ENCODE measurements around the gene FBXO47.

FBXO47 gene

DNA sequence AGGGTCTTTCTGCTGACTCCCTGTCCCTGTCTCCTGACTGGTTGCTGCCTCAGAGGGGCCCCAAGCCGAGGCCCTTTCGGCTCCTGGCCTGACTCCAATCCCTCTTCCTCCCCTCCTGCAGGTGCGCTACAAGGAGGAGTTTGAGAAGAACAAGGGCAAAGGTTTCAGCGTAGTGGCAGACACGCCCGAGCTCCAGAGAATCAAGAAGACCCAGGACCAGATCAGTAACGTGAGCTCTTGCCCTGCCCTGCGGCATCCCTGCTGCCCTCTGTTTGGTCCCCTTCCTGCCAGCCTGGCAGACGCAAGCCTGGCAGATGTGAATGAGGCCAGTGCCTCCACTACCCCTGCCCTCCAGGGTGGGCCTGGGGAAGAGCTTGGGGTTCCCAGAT is 68.9 kb downstream of the FBXO47 start:
- no peak for DNase-seq
- no peaks in the 10 kb centered on the region for H3K9me3 Mint-ChIP-seq
- peaks cover 29% of the 10 kb centered on the region for H3K36me3 Mint-ChIP-seq (ENCODE audit: low read depth)
- TF ChIP-seq, protein P1, sequence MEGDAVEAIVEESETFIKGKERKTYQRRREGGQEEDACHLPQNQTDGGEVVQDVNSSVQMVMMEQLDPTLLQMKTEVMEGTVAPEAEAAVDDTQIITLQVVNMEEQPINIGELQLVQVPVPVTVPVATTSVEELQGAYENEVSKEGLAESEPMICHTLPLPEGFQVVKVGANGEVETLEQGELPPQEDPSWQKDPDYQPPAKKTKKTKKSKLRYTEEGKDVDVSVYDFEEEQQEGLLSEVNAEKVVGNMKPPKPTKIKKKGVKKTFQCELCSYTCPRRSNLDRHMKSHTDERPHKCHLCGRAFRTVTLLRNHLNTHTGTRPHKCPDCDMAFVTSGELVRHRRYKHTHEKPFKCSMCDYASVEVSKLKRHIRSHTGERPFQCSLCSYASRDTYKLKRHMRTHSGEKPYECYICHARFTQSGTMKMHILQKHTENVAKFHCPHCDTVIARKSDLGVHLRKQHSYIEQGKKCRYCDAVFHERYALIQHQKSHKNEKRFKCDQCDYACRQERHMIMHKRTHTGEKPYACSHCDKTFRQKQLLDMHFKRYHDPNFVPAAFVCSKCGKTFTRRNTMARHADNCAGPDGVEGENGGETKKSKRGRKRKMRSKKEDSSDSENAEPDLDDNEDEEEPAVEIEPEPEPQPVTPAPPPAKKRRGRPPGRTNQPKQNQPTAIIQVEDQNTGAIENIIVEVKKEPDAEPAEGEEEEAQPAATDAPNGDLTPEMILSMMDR (IDR thresholded peaks at IDR 0.05), result no peak
- peaks cover 4% of the 10 kb centered on the region for H3K27me3 Mint-ChIP-seq (ENCODE audit: low read depth, poor library complexity)
- H3K4me3 Mint-ChIP-seq, result no peak overlapping the region
- peaks cover 44% of the 10 kb centered on the region for H3K4me1 Mint-ChIP-seq
- H3K27ac Mint-ChIP-seq, result peak overlapping the region; percentile 77

DNA sequence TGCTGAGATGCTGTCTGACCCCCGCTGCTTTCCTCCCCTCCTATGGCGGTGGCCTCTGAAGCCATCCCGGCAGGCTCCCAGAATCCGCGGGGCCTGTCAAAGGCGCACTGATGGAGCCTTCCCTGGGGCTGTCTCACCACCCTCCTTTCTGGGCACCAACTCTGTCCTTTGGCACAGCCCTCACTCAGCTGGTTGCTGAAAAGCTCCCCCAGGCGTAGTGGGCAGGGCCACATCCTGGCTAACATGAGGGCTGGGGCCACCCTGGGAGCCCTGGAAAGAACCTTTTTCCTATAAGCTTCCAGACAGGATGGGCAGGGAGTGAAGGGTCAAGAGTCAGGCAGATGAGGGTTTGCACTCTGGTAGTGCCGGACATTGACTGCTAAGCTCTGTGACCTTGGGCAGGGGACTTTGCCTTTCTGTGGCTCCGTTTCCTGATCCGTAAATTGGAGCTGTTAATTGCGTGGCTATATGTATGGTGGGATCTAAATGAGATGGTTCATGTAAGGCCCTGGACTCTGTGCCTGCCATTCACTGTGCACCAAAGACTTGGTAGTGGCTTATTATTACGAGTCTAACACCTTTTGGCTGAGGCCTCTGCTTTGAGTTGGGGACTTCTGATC is 69.4 kb downstream of the FBXO47 start:
- Mint-ChIP-seq H3K4me1 (peaks cover 44% of the 10 kb centered on the region), H3K36me3 (ENCODE audit: low read depth) (peaks cover 23% of the 10 kb centered on the region), H3K4me3 (no peak overlapping the region), H3K27me3 (ENCODE audit: low read depth, poor library complexity) (peaks cover 4% of the 10 kb centered on the region), H3K27ac (peak overlapping the region; percentile 77), H3K9me3 (no peaks in the 10 kb centered on the region)
- TF ChIP-seq, protein P1 (IDR thresholded peaks at IDR 0.05), result no peak
- no peak for DNase-seq

DNA sequence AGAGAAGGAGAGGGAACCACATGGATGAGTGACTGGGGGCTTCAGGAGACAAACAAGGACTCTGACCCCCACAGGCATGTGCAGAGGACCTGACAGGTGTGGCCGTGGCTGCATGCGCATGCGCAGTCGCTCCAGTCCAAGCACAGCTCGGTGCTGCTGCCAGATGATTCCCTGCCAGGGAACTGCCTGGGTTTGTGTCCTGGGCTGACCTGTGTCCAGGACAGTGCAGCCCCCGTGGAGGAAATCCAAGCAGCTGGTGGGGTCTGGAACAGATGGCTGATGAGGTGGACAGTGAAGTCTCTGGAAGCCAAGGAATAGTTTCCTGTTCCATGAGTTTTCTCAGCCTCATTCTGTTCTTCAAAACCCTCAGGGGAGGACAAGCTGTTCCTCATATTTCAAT is 70.0 kb downstream of the FBXO47 start:
- Mint-ChIP-seq H3K4me3 (no peak overlapping the region), H3K4me1 (peaks cover 44% of the 10 kb centered on the region), H3K36me3 (ENCODE audit: low read depth) (peaks cover 23% of the 10 kb centered on the region), H3K27me3 (ENCODE audit: low read depth, poor library complexity) (peaks cover 4% of the 10 kb centered on the region), H3K9me3 (no peaks in the 10 kb centered on the region), H3K27ac (no peak overlapping the region)
- no peak for DNase-seq
- TF ChIP-seq, protein P1 (IDR thresholded peaks at IDR 0.05), result no peak

DNA sequence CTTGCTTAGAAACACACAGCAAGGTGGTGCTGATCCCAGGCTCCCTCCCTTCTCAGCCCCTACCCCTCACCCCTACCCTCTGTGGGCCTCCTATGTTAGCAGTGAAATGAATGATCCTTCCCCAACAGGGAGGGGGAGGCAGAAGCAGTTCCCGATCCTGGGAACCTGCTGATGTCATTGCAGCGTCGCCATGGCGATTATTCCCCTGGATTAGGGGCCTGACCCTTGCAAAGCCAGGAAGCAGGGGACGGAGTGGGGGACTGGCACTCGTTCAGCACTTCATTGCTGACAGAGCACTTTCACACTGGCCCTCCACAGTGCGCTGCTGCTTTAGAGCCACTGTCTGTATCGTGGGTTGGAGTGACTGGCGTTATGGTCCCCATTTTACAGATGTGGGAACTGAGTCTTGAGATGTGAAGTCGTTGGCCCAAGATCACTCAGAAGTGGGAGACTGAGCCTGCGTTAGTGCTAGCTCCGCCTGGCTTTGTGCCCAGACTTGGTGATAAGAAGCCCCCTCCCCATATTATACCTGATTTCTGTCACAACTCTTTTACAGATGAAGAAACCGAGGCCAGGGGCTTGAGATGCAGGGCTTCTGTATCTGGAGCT is 70.8 kb downstream of the FBXO47 start:
- no peaks in the 10 kb centered on the region for H3K9me3 Mint-ChIP-seq
- H3K4me3 Mint-ChIP-seq, result no peak overlapping the region
- peaks cover 27% of the 10 kb centered on the region for H3K36me3 Mint-ChIP-seq (ENCODE audit: low read depth)
- DNase-seq, result peak; percentile 41
- no peak overlapping the region for H3K27ac Mint-ChIP-seq
- H3K4me1 Mint-ChIP-seq, result peaks cover 44% of the 10 kb centered on the region
- peaks cover 4% of the 10 kb centered on the region for H3K27me3 Mint-ChIP-seq (ENCODE audit: low read depth, poor library complexity)
- TF ChIP-seq, protein P1 (IDR thresholded peaks at IDR 0.05), result no peak

DNA sequence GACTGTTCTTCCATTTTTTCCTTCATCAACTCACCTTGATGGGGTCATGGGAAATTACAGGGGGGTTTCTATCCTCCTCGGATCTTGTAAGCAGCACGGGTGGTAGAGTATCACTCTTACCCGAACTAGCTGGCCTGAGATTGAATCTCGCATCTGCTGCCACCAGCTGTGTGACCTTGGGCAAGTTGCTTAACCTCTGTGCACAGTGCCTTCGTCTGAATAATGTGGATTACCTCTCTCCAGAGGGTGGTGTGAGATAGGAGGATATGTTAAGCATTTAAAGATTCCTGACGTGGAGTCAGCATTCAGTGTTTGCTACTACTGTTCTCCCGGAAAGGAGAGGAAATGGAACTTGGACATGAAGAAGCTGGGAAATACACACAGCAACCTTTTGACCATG is 72.9 kb downstream of the FBXO47 start:
- Mint-ChIP-seq H3K36me3 (ENCODE audit: low read depth) (peaks cover 27% of the 10 kb centered on the region), H3K27me3 (ENCODE audit: low read depth, poor library complexity) (no peaks in the 10 kb centered on the region), H3K4me1 (peaks cover 30% of the 10 kb centered on the region), H3K9me3 (no peaks in the 10 kb centered on the region), H3K4me3 (no peak overlapping the region), H3K27ac (no peak overlapping the region)
- no peak for DNase-seq
- TF ChIP-seq, protein P1 (IDR thresholded peaks at IDR 0.05), result no peak

DNA sequence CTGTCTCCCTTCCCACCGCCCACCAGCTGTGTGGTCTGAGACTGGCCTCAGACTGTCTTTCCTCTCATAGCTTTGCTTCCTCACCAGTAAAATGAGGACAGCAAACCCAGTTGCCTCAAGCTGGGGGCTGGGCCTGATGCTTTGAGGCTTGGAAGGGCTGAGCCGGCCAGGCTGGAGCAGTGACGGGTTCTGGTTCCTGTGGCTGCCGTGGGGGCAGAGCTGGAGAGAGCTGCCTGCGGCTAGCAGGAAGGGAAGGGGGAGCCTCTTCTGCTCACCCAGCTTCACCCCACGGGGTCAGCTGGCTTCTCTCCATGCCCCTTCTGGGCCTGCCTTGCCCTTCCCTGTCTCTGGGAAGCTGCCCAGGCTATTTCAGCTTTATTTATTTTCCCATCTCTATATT is 73.6 kb downstream of the FBXO47 start:
- no peak for DNase-seq
- Mint-ChIP-seq H3K4me3 (no peak overlapping the region), H3K36me3 (ENCODE audit: low read depth) (peaks cover 25% of the 10 kb centered on the region), H3K4me1 (peaks cover 25% of the 10 kb centered on the region), H3K27me3 (ENCODE audit: low read depth, poor library complexity) (no peaks in the 10 kb centered on the region), H3K27ac (no peak overlapping the region), H3K9me3 (no peaks in the 10 kb centered on the region)
- TF ChIP-seq, protein P1 (IDR thresholded peaks at IDR 0.05), result no peak
